Vagina (tissue), 2 donors: ENCODE results near the gene POU1F1.

Experiments used
- POLR2A ChIP-seq, 2 donors: fragments of 450-650 bp; IDR thresholded peaks; one replicate each; pipeline ENCODE4 v1.6.1; 2017; ENCODE audit warnings: antibody characterized with exemption in 2 of 2, mild to moderate bottlenecking in 2 of 2, moderate library complexity in 2 of 2
- TF ChIP-seq, protein P1 (sequence below), 3 experiments: fragments of 450-650 bp in 2 of 3; fragments of 200-600 bp in 1 of 3; sonication (generic) in 1 of 3; IDR thresholded peaks; one replicate each; pipeline ENCODE4 v1.5.1; 2017 to 2019; ENCODE audit warnings: antibody characterized with exemption in 3 of 3, mild to moderate bottlenecking in 2 of 3, moderate library complexity in 2 of 3

DNA sequence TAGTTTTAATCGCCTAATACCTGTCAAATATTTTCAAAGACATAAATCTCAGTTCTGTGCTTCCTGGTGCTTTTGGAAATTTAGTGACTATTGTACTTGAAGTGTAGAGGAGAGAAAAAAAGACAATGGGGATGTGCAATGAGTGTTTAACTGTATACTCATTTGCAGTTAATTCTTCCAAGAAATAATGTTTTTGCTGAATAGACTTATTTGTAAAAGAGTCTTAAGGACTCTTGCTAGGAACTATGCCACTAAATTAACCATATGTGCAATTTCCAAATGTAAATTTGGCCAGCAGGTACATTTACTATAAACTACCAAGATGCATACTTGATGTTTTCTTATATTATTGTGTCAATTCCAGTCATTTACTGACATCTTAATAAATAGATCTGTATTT, 47.3 kb downstream of the POU1F1 start:
- TF ChIP-seq, protein P1, sequence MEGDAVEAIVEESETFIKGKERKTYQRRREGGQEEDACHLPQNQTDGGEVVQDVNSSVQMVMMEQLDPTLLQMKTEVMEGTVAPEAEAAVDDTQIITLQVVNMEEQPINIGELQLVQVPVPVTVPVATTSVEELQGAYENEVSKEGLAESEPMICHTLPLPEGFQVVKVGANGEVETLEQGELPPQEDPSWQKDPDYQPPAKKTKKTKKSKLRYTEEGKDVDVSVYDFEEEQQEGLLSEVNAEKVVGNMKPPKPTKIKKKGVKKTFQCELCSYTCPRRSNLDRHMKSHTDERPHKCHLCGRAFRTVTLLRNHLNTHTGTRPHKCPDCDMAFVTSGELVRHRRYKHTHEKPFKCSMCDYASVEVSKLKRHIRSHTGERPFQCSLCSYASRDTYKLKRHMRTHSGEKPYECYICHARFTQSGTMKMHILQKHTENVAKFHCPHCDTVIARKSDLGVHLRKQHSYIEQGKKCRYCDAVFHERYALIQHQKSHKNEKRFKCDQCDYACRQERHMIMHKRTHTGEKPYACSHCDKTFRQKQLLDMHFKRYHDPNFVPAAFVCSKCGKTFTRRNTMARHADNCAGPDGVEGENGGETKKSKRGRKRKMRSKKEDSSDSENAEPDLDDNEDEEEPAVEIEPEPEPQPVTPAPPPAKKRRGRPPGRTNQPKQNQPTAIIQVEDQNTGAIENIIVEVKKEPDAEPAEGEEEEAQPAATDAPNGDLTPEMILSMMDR (IDR thresholded peaks at IDR 0.05): no peak
- no peak for TF ChIP-seq POLR2A (IDR thresholded peaks at IDR 0.05)
